Right lobe of liver (tissue), 4 donors: ENCODE results near the gene PSMD13.

ENCODE experiments used
- CTCF ChIP-seq, 4 donors: fragments of 200-600 bp in 3 of 4; fragments of 450-650 bp in 1 of 4; IDR thresholded peaks; one replicate each; pipeline versions ENCODE4 v1.5.1 to v1.8.0; 2016 to 2022; ENCODE audit warnings: antibody characterized with exemption in 4 of 4, mild to moderate bottlenecking in 2 of 4
- POLR2A ChIP-seq: fragments of 450-650 bp; IDR thresholded peaks from one replicate; pipeline ENCODE4 v1.6.1; 2017; ENCODE audit warnings: antibody characterized with exemption, mild to moderate bottlenecking
- donor health status: DM: no; HTN: no; CAD: no.
- donor health status: DM: no; HTN: no; CAD: no.
- donor health status: DM: no; HTN: yes; CAD: no.

DNA sequence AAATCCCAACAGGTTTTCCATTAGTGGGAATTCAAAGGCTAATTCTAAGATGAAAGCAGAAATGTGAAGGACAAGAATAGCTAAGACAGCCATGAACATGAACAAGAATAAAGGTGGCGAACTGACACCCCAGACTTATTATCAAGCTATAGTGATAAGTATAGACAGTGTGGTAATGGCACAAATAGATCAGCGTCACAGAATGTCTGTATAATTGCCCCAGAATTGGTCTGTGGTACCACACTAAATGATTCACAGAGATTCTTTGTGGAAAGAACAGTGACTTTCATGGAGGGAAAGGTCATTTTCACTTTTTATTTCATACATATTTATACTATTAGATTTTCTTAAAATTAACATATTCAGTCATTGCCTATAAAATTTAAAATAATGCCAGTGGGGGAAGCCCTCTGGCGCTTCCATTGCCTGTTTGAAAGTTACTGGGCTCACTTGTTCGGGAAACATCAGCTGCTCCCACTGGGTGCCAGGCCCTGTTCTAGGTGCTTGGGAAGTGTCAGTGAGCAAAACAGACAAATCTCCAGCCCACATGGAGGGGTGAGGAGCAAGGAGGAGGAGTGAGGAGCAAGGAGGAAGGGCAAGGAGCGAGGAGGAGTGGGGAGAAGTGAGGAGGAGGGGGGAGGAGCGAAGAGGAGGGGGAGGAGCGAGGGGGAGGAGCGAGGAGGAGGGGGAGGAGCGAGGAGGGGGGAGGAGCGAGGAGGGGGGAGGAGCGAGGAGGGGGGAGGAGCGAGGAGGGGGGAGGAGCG lies 30.1 kb downstream of the PSMD13 start:
- TF ChIP-seq CTCF (IDR thresholded peaks at IDR 0.05), result no peak
- no peak for TF ChIP-seq POLR2A
